ENCODE measurements around the gene CARD11.
A peak's percentile ranks its signal among the peaks of the same experiment; 100 is the strongest.
"Not testable (repeated sequence)": the region's sequence is repeated elsewhere in the genome, so short reads cannot be mapped to it uniquely, and the experiment has no call there.

Gene CARD11

DNA sequence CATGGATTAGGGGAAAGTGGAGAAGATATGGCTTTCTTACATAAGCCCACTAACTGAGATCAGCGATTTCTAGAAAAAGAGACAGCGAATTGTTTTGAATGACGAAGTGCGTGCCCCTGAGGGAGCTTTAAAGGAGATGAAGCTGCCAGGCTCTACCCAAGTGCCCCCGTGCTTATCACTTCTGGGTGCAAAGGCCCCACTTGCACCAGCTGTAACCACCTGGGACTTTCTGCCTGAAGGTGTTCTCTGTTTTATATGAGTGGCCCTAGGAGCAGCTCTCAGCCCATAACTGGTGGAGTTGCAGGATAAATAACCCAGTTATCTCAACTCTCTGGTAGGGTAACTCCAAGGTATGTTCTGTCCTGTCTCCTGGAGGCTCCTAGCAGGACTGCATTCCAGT, 20.4 kb upstream of the CARD11 start:
- DNase-seq (ENCODE audit: low spot score): no peak

DNA sequence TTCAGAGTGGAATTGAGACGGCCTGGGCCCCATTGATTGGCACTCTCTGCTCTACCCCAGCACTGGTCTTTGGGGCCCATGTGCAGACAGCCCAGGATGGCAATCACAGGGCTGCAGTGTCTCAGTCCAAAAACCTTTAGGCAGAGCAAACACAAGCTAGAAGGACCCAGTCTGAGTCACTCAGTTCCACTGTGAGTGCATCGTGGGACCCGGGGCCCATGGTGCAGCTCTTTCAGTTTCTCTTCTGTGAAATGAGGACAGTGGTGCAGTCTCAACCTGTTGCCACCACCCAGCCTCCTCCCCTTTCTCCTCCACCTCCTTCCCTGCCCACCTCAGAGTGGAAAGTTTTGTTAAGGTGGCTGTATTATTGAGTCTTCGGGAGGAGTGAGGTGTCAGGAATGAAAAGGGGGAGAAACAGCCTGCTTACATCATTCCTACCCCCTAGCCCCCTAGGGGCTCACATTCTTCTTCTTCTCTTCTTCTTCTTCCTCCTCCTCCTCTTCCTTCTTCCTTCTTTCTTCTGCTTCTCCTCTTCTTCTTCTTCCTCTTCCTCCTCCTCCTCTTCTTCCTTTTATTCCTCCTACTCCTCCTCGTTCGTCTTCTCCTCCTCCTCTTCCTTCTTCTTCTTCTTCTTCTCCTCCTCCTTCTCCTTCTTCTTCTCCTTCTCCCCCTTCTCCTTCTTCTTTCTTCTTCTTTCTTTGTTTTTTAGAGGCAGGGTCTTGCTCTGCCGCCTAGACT, 19.5 kb upstream of the CARD11 start:
- no peak for DNase-seq (ENCODE audit: low spot score)

DNA sequence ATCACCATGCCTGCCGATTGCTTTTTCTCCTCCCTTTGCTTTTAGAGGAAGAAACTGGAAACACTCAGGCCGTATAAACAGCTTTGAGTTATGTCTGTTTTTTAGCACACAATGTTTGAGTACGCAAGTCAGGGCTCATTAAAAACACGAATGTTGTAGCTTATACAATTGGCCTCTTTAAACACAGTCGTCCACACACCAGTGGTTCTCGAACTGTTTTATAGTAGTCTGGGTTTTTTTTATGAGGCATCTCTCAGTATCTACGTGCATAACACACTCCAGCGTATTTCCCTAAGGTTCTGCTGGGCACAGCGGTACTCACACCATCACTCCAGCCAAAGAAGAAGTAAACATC, 13.4 kb upstream of the CARD11 start:
- DNase-seq (ENCODE audit: low spot score): no peak

DNA sequence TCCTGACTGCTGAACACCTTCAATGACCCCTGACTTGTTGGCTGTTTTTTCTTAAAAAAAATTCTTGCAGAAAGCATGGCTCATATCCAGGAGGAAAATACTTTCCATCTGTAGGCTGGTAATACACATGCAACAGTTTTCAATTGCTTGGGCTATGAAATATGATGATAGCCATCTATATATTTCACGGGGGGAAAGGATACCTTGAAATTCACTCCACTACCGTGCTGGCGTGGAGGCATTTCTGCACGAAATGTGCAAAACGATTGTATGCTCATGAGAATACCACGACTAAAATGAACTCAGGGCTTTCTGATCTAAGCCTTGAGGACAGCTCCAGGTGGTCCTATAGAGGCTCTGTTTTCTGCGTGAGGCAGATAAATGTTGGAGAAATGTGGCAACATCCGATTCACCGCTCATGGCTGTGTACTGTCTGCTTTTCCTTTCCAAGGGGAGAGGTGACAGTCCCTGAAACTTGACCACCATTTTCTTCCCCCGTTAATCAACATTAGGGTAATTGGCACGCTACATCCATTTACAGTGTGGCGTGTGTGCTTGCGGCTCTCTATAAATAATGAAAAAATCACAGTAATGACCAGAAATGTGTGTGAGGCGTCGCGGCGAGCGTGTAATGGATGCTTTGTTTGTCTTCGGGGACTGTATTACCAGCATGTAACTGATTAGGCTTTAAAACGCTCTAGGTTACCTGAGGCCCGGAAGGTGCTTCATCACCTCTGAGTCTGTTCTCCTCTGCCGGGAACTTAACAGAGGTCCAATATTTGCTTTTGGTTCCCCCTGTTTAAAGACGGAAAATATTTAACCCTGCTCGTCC, 12.8 kb upstream of the CARD11 start:
- DNase-seq (ENCODE audit: low spot score): no peak

DNA sequence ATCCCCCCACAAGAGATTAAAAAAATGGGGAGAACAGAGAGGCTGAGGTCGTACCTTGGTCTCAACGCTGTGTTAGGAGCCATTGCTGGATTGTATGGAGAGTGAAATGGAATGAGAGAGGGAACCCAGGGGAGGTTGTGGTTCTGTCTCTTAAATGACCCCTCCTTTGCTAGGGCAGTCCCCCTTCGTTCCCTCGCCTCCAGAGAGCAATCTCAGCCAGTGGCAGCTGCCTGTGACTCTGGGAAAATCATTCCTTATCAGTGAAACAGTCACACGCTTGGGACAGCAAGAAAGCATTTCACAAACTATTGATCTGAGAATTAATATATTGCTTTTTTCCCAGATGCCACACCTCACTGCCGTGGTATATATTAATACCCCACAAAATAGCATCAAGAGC, 12.0 kb upstream of the CARD11 start:
- DNase-seq (ENCODE audit: low spot score): no peak

DNA sequence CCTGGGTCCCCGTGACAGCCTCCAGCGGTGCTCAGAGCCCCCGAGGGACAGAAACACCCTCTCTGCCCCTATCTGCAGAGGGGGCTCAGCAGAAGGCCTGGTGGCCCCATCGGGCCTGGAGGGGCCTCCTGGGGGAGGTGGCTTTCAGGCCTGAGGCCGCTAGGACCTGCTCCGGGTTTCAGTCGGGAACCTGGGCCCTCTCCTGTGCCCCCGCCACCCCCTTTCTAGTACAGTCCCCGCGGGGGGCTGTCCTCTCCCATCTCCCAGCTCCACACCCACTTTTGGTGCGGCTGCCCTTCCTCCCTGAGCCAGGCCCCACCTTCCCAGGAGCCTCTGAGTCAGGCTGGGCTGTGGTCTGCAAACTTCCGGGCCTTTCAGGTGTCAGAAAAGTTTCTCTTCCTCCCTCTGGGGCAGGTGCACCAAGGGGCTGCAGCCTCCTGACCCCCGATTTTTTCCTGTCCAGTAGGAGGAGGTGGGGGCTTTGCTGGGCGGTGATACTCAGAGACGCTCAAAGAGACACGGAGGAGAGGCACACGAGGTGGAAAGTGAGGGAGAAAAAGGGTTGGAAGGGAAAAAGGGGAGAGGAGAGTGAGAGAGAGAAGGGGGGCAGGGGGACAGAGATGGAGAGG, 692 bp downstream of the CARD11 start:
- DNase-seq (ENCODE audit: low spot score): no peak

DNA sequence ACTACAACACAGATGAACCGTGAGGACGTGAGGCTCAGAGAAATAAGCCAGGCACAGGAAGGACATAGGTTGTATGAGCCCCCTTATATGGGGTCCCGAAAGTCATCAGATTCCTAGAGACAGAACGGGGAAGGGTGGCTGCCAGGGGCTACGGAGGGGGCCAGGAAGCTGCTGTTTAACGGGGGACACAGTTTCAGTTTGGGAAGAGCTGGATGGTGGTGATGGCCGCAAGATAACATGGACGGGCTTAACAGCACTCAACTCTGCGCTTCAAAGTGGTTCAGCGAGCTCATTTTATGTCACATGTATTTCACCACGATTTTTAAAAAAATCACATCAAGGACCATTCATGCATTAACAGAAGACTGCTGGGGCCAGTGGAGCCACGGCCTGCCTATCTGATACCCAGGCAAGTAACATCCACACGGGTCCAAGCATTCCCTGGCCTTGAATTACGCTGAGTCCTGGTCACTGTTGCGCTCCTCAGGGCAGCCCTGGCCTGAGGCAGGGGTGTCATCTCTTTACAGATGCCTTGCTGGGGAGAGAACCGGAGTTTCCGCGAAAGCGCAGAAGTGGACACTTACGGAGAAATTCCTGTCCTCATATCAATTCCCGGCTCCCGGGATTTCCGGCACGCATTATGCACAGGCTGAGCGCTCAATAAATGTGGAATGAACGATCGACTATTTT, 1.5 kb downstream of the CARD11 start:
- DNase-seq (ENCODE audit: low spot score): no peak

DNA sequence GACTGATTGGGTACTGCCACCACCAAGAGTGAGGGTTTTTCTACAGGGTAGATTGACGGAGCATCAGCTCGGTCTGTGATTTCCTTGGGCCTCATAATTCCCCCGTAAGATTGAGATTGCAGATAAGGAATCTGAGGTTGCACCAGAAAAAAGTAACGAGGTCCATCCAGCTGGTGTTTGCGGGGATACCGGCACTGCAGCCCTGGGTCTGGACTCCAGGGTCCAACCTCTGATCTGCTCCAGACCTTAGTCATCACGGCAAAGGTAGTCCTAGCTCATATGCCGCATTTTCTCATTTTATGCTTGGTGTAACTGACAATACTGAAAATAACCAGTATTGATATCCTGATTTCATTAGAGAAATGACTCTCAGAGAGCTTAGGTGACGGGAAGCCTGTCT, 3.9 kb downstream of the CARD11 start:
- DNase-seq (ENCODE audit: low spot score): no peak

DNA sequence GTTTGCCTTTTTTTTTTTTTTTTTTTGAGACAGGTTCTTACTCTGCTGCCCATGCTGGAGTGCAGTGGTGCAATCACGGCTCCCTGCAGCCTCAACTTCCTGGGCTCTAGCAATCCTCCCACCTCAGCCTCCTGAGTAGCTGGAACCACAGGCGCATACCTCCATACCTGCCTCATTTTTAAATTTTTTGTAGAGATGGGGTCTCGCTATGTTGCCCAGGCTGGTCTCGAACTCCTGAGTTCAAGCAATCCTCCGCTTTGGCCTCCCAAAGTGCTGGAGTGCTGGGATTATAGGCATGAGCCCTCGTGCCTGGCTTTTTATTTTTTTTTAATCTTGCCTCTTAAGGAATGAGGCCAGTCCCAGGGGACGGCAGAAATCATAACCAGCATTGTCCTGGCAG, 5.7 kb downstream of the CARD11 start:
- not testable (repeated sequence) for DNase-seq (ENCODE audit: low spot score)

DNA sequence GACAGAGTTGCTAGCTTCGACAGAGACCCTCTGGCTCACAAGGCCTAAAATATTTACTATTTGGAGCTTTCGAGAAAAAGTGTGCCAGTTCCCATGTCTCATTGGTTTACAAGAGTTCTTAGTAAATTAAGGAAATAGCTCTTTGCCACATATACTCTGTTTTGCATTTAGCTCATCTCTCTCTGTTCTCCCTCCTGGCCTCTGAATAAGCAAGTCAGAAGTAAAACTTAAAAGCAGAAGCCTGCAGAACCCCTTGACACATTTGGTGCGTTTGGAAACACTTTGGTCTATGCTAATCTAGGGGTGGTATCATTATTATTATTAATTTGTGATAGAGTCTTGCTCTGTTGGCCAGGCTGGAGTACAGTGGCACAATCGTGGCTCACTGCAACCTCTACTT, 6.4 kb downstream of the CARD11 start:
- DNase-seq (ENCODE audit: low spot score): no peak

DNA sequence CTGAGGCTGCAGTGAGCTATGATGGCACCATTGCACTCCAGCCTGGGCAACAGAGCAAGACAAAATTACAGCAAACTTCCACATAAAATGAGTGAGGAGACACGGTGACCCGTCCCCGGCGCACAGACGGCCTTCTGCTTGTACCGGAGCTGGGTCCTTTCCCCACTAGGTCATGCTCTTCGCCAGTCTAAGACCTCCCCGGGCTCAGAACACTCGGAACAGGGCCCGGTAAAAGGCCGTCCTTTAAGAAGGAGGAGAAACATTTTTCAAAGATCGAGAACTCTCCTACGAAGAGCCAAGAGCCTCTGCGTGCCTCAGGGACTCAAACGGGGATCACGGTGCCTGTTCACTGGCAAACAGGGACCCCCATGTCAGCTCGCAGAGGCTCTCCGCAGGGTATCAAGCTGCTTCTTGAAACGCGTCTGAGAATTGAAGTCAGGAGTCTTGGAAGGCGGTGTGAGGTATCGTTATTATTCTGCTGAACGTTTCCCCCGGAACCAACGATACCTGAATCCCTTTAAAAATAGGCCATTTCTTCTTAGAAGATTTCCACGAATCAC, 9.0 kb downstream of the CARD11 start:
- DNase-seq (ENCODE audit: low spot score): no peak

DNA sequence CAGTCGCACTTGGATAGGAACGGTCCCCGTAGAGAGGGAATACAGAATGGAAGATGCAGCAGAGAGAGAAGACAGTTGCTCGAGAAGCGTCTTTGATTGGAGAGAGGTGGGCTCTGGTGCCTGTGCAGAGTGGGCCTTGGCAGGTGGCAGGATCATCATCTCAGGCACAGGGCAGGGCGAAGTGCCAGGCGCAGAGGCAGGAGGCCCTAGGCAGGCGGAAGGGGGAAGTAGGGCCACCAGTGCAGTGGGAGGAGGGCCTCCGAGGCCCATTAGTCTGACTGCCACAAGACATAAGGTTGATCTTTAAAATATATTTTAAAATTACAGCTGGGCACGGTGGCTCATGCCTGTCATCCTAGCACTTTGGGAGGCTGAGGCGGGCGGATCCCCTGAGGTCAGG, 10.1 kb downstream of the CARD11 start:
- no peak for DNase-seq (ENCODE audit: low spot score)

DNA sequence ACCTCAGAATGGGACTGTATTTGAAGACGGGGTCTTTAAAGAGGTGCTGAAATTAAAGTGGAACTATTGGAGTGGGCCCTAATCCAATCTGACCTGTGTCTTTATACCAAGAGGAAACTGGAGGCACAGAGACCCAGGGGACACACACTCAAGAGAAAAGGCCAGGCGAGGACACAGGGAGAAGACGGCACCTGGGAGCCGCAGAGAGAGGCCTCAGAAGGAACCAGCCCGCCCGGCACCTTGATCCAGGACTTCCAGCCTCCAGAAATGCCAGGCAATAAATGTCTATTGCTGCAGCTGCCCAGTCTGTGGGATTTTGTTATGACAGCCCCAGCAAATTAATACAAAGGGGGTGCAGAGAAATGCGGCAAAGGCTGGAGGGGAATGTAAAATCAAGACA, 10.5 kb downstream of the CARD11 start:
- DNase-seq (ENCODE audit: low spot score): no peak

DNA sequence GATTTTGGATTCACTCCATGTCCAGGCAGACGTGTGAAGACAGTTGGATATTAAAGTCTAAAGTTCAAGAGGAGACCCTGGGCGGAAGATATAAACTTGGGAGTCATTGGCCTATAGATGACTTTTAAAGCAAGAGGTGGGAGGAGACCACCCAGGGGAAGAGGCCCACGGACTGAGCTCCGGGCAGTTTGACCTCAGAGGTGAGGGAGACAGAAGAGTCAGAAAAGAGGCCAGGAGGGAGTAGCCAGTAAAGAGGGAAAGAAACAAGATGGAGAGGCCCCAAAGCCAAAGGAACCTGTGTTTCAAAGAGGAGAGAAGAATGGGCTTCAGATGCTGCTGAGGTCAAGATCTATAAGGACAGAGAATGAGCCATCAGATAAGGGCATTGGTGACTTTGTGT, 11.4 kb downstream of the CARD11 start:
- no peak for DNase-seq (ENCODE audit: low spot score)

DNA sequence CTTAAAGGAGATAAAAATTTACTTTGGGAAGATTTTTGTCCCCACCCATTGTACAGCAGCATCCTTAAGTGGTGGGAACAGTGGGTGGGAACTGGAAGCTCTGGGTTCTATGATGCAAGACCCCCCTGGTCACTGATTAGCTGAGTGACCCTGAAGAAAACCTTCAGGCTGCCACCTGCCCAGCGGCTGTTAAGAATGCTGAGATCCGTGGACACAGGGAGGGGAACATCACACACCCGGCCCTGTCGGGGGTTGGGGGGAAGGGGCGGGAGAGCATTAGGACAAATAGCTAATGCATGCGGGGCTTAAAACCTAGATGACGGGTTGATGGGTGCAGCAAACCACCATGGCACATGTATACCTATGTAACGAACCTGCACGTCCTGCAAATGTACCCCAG, 14.5 kb downstream of the CARD11 start:
- DNase-seq (ENCODE audit: low spot score): no peak

DNA sequence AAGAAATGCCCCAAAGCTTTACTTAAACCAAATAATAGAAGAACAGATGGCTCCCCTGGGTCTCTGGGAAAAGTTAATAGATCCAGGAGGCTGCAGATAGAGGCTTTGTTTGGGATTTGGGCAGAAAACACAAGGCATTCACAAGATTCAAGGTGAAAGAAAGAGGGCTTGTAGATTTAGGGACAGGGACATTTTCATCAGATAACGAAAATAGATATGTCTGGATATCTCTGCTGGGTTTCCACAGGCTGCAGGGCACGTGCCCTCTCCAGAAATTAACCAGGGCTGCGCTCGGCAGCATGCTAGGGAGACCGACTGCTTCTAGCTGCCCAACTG, 14.9 kb downstream of the CARD11 start:
- DNase-seq (ENCODE audit: low spot score): no peak

DNA sequence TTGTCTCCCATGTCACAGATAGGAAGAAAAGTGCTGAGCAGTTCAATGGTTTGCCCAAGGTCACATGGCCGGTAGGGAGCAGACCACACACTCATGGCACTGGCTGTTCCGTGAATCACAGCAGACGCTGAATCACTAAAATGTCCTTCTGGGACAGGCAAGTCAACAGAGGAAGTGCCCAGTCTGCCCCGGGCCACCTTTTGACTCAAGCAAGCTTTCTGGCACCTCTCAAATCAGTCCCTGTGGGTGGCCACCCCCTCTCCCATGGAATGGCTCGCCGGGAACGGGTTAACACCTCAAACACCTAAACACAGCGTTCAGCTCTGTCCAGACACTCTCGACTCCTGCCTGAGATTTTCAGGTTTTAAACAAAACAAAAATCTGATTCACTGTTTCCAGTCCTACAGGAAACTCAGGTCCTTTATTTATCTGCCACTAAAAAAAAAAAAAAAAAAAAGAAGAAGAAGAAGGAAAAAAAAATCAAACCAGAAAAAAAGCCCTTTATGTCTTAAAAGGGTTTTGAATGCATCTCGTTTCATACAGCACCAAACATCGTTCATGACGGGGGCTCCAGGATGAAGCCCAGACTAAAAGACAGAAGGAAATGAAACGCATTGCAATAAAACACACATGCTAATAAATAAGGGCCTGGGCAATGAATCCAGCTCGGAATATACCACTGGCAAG, 15.5 kb downstream of the CARD11 start:
- peak; percentile 22 for DNase-seq (ENCODE audit: low spot score)

DNA sequence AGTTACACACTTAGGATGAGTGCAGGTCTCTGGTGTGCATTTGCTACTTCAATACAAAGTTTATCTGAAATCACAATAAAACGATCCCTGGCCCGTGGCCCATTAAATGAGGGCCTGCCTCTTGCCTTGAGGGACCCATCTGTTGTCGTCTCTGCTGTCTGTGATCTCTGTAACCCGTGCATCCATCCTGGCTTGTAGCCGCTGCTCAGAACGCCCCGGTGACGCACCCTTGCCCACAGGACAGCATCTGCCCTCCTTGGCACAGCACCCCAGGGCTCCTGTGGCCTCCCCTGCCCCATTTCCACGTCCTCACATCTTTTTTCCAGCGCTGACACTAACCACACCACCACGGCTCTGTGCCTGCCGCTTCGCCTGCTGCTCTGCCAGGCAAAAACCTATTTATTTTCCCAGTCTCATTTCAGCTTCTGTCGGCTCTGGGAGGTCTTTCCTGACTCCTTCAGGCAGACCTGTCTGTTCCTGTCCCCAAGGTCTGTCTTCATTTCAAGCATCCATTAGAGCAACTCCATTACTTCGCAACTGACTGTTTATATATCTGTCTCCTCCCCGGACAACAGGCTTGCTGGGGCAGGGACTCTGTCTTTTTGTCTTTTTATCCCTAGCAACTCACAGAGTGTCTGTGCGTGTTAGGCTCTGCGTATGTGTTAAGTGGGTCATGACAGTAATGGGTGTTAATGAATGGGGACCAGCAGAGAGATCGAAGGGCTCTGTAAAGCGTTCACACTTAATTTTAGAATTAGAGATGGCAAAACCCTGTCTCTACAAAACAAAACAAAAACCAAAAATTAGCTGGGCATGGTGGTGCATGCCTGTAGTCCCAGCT, 16.4 kb downstream of the CARD11 start:
- DNase-seq (ENCODE audit: low spot score): no peak

DNA sequence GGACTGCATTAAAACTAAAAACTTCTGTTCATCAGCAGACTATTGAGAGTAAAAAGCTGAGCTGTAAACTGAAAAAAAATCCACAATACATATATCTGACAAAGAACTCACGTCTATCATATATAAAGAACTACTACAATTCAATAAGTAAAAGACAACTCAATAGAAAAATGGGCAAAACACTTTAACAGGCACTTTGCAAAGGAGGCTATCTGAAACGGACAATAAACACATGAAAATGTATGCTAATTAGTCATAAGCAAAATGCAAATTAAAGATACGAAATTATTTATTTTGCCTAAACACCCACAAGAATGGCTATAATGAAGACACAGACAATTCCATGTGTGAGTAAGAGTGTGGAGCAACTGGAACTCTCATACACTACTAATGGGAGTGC, 18.1 kb downstream of the CARD11 start:
- no peak for DNase-seq (ENCODE audit: low spot score)

DNA sequence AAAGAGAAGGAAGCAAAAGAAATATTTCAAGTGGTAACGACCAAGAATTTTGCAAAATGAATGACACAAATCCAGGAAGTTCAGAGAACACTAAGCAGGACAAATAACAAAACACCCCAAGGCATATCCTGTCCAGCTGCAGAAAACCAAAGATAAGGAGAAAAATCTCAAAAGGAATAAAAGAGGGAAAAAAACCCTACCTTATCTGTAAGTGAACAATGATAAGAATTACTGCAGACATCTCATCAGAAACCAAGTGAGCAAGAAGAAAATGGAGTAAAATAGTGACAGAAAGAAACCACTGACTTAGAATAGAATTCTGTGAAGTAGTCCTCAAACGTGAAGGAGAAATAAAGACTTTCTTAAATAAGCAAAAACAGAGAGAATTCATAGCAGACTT, 21.8 kb downstream of the CARD11 start:
- DNase-seq (ENCODE audit: low spot score): no peak

DNA sequence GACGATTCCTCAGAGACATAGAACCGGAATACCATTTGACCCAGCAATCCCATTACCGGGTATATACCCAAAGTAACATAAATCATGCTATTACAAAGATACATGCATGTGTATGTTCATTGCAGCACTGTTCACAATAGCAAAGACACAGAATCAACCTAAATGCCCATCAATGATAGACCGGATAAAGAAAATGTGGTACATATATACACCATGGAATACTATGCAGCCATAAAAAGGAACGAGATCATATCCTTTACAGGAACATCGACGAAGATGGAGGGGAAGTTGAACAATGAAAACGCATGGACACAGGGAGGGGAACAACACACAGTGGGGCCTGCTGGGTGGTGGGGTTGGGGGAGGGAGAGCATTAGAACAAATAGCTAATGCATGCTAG, 22.4 kb downstream of the CARD11 start:
- not testable (repeated sequence) for DNase-seq (ENCODE audit: low spot score)

All from LoVo (cell line).